EL (cell line): ENCODE results near the gene IL32.

Source experiments
- DNase-seq: peaks from one replicate; pipeline ENCODE4 v3.0.0-alpha.2; 2016

The IL32 gene

DNA sequence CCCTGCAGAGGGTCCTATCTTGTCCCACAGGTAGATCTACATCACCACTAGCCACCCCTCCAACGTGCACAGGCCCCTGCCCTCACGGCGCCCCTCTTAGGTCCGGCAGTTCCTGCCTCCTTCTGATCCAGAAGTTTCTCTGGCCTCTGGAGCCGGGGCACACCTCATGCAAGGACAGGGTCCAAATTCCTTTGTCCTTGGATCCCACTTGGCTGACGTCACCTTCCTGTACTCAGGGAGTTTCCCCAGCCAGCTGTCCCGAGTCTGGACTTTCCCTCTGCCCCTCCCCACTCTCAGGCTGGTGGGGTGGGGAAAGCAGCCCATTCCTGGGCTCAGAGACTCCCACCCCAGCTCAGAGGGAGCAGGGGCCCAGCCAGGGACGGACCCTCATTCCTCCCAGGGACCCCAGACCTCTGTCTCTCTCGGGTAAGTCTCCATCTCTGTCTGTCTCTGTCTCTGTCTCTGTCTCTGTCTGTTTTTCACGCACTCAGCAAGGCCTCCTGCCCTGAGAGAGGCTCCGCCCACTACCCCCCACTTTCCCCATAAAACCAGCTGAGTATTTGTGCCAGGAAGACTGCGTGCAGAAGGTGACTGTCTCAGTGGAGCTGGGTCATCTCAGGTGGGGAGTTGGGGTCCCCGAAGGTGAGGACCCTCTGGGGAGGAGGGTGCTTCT is at the start of gene IL32:
Gene IL32 (plus strand): TSS at position 572 of the 673 bp plus-strand sequence. CDS start 172 bp downstream, outside the sequence.
- DNase-seq: peak; percentile 84

DNA sequence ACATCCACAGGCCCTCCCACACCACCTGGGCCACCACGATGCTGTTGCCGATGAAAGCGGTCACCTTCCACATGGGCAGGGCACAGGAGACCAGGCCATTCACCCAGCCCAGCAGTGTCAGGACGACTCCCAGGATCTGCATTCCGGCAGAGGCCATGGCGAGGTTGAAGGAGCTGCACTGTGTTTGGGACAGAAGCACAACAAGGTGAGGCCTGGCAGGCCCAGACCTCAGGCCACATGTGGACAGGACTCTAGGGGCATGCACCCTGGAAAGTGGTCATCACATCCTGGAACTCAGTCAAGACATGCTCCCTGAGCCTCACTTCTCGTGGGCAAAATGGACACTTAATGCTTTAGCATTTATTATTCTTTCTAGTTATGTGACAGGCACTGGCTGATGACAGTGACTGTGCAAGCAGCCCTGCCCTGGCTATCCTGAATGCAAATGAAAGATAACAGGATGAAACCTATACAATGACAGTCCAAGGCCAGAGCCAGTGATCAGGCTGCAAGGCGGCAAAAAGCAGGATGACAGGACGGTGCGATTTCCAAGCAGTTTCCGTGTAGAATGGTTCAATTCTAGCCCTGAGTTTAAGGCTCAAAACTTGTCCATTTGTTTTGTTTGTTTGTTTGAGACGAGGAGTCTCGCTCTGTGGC is 49.4 kb upstream of the IL32 start:
- DNase-seq: no peak

DNA sequence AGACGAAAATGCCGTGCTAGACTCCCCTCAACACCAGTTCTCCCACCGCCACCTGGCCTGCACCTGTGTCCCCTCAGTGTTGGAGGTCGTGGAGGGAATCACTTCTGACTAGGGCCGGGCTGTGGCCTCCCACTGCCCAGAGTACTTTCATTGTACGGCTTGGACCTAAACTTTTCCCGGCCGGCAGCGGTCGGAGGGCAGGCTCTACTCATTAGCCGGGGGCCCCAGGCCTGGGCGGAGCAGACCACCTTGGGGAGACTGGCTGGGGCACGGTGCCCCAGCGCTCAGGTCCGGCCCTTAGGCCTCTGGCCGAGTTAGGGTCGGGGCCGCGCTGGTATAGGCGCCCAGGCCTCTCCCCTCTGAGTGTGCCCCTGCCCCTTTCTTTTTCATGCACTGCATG is 48.1 kb upstream of the IL32 start:
- no peak for DNase-seq

- no peak for DNase-seq
Observed at GRCh38 chr16:3017794-3018506, 47.5 kb upstream of the IL32 start, which contains the start of gene CLDN6. TSS of gene CLDN6 (minus strand) at chr16:3018183. CDS start at chr16:3016021, 2,162 bp downstream.

- DNase-seq: no peak
Observed at GRCh38 chr16:3019594-3020246, 45.7 kb upstream of the IL32 start.

GRCh38 chr16:3020247-3020603 is 45.2 kb upstream of the IL32 start, which contains the start of gene TNFRSF12A:
TSS of gene TNFRSF12A (plus strand) at chr16:3020368. CDS start at chr16:3020398, 30 bp downstream.
- peak; percentile 85 for DNase-seq

GRCh38 chr16:3020604-3021448 is 44.6 kb upstream of the IL32 start:
- peak; percentile 94 for DNase-seq

DNA sequence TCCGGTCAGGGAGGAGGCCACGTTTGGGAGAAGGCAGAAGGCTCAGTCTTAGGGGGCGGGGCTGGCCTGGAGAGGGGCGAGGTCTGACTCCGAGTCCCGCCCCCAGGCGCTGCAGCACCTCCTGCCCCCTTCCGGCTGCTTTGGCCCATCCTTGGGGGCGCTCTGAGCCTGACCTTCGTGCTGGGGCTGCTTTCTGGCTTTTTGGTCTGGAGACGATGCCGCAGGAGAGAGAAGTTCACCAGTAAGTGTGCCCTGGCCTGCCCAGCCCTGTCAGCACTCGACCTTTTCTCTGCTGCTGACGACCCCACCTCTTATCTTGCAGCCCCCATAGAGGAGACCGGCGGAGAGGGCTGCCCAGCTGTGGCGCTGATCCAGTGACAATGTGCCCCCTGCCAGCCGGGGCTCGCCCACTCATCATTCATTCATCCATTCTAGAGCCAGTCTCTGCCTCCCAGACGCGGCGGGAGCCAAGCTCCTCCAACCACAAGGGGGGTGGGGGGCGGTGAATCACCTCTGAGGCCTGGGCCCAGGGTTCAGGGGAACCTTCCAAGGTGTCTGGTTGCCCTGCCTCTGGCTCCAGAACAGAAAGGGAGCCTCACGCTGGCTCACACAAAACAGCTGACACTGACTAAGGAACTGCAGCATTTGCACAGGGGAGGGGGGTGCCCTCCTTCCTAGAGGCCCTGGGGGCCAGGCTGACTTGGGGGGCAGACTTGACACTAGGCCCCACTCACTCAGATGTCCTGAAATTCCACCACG is 43.8 kb upstream of the IL32 start:
- DNase-seq: peak; percentile 98

DNA sequence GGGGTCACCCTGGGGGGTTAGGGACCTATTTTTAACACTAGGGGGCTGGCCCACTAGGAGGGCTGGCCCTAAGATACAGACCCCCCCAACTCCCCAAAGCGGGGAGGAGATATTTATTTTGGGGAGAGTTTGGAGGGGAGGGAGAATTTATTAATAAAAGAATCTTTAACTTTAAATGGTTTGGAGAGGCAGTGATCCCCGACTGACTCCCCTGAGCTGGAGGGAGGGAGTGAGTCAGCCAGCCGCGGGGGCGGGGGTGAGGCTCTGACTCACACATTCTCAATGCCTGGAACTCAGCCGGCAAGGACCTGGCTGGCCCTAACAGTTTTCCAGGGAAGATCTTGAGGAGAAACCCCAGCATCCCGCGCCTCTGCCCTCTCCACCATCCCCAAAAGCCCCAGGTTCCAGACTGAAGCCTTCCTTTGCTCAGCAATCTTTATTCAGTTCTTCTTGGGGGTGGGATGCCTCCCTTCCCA is 43.2 kb upstream of the IL32 start:
- DNase-seq: peak; percentile 97

DNA sequence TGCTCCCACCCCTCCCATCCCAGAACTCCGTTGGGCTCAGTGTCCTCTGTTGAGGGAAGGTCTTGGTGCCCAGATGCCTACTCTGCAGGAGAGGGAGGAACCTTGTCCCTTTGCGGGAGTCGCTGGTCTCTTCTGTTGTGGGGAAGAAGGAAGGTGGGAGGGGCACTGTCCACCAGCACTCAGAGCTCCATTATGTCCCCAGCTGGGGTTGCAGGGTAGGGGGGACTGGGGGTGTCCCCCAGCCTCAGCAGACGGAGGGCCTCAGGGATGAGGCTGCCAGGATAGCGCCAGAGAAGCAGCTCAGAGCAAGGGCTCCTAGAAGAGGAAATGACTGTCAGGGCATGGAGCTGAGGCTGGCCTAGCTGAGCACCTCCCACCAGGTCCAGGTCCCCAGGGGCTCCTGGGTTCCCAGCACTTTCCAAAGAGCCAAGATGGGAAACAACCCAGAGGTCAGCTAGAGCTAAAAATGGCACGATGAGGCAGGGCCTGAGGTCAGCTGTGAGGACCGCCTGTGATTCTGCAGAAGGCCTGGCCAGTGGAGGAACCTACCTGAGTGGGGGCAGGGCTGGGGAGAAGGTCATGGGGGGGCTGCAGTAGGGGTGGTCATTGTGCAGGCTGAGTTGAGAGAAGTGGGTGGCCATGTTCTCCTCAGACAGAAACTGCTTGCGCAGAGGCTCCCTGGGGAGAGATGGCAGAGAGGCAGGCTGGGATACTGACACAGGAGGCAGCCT is 42.6 kb upstream of the IL32 start:
- peak; percentile 61 for DNase-seq

GRCh38 chr16:3023415-3023668 is 42.1 kb upstream of the IL32 start:
- DNase-seq: peak; percentile 91

GRCh38 chr16:3023669-3024478 is 41.6 kb upstream of the IL32 start, which contains the start of the genes HCFC1R1 and THOC6:
TSS of gene HCFC1R1 (minus strand) at chr16:3023942. CDS start at chr16:3023941, 1 bp downstream.
TSS of gene THOC6 (plus strand) at chr16:3024035. CDS start at chr16:3024327, 292 bp downstream.
- peak; percentile 97 for DNase-seq

DNA sequence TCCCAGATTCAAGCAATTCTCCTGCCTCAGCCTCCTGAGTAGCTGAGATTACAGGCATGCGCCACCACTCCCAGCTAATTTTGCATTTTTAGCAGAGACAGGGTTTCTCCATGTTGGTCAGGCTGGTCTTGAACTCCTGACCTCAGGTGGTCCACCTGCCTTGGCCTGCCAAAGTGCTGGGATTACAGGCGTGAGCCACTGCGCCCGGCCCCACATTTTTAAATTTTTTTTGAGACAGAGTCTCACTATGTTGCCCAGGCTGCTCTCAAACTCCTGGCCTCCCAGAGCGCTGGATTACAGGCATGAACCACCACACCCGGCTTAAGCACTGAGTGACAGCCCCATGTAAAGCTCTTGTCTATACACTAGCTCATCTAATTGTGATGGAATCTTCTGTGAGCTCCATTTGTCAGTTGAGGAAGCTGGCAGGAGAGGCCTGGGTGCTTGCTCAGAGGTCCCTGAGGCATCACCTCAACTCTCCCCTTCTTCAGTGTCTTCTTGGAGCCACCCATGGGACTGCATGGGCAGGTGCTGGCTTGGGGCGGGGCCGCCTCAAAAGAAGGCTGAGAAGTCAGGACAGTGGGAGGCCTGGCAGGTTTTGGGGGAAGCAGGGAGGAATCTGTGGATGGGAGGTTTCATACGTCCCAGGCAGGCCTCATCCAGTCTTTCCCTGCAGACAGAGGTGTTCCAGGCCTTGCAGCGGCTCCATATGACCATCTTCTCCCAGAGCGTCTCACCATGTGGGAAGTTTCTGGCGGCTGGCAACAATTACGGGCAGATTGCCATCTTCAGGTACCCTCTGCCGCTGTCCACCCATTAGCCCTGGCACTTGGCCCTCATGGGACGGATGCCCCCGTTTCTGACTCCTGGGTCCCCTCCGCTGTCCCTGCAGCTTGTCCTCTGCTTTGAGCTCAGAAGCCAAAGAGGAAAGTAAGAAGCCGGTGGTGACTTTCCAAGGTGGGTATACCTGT is 40.1 kb upstream of the IL32 start:
- DNase-seq: no peak

- no peak for DNase-seq
Observed at GRCh38 chr16:3026003-3026378, 39.4 kb upstream of the IL32 start.

DNA sequence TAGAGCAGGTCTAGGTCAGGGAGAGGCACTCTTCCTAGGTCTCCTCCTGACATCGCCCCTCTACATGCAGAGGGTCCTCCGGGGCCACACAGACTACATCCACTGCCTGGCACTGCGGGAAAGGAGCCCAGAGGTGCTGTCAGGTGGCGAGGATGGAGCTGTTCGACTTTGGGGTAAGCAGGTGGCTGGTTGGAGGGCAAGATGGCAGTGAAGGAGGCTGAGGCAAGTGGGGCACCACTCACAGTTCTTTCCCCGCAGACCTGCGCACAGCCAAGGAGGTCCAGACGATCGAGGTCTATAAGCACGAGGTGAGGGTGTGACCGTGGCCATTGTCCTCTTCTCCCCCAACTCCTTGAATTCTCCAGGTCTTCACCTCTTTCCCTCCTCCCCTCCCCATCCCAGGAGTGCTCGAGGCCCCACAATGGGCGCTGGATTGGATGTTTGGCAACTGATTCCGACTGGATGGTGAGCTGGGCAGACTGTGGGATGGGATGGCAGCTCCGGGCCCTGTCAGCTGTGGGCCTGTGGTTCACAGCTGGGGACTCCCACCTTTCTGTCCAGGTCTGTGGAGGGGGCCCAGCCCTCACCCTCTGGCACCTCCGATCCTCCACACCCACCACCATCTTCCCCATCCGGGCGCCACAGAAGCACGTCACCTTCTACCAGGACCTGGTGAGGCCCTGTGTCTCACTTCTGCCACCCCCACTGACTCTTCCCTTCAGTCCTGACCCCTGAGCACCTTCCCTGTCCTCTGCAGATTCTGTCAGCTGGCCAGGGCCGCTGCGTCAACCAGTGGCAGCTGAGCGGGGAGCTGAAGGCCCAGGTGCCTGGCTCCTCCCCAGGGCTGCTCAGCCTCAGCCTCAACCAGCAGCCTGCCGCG is 38.6 kb upstream of the IL32 start:
- DNase-seq: no peak

DNA sequence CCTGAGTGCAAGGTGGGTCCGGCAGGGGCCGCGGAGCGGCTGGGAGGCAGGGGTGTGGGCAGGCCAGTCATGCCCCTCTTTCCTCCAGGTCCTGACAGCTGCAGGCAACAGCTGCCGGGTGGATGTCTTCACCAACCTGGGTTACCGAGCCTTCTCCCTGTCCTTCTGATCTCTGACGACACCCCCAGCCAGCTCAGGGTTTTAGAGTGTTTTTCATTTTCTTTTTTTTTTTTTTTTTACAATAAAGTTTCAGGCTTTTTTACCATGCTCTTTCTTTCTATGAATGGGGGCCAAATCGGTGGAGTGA is 38.0 kb upstream of the IL32 start:
- no peak for DNase-seq

GRCh38 chr16:3027983-3028715 is 37.3 kb upstream of the IL32 start:
- DNase-seq: peak; percentile 56
